Osteoblast (primary cell): ENCODE measurements around the gene IFNA13. TPM values are rescaled to one million over a fixed set of nuclear protein-coding genes. Genes with fewer than 3 reads are reported as not detected.
A peak's percentile ranks its signal among the peaks of the same experiment; 100 is the strongest.

Experiments
- DNase-seq: peaks from one replicate; pipeline ENCODE4 v3.0.0; 2011; ENCODE audit warnings: low spot score, mixed read lengths; ENCODE audit not compliant: insufficient read length; ENCODE audit errors: missing footprints
- H2AFZ ChIP-seq: 2 replicates; pipeline ENCODE4 v1.6.0; 2011; ENCODE audit warnings: mild to moderate bottlenecking, low read length
- H3K27ac ChIP-seq: 2 replicates; pipeline ENCODE4 v1.5.1; 2011; ENCODE audit warnings: mild to moderate bottlenecking, low read depth, low read length, moderate library complexity
- H3K27me3 ChIP-seq: 2 replicates; pipeline ENCODE4 v1.6.0; 2012; ENCODE audit warnings: mild to moderate bottlenecking, control low read depth, inconsistent platforms, low read length, moderate library complexity; ENCODE audit not compliant: insufficient read depth
- H3K36me3 ChIP-seq: 2 replicates; pipeline ENCODE4 v1.5.1; 2011; ENCODE audit warnings: mild to moderate bottlenecking, low read length, control low read depth, moderate library complexity; ENCODE audit not compliant: insufficient read depth
- H3K4me1 ChIP-seq: 2 replicates; pipeline ENCODE4 v1.5.1; 2011; ENCODE audit warnings: mild to moderate bottlenecking, low read length, control low read depth, moderate library complexity; ENCODE audit not compliant: insufficient read depth
- H3K4me2 ChIP-seq: 2 replicates; pipeline ENCODE4 v1.6.0; 2011; ENCODE audit warnings: mild to moderate bottlenecking, low read length; ENCODE audit not compliant: insufficient read depth
- H3K4me3 ChIP-seq: fragments of 200-600 bp; sonication (generic); 3 replicates; pipeline ENCODE4 v1.5.1; 2012; ENCODE audit warnings: mild to moderate bottlenecking, low read length, inconsistent platforms; ENCODE audit not compliant: insufficient read depth
- H3K79me2 ChIP-seq: 2 replicates; pipeline ENCODE4 v1.6.0; 2012; ENCODE audit warnings: mild to moderate bottlenecking, low read length, control low read depth, inconsistent platforms; ENCODE audit not compliant: insufficient read depth
- H3K9me3 ChIP-seq: 2 replicates; pipeline ENCODE4 v1.5.1; 2011; ENCODE audit warnings: low read depth, low read length, control low read depth
- H4K20me1 ChIP-seq: 2 replicates; pipeline ENCODE4 v1.6.0; 2012; ENCODE audit warnings: mild to moderate bottlenecking, low read length, control low read depth; ENCODE audit not compliant: insufficient read depth
- CTCF ChIP-seq: IDR thresholded peaks from 2 replicates; pipeline ENCODE4 v1.5.1; 2011; ENCODE audit warnings: mild to moderate bottlenecking, low read depth, low read length, moderate library complexity; ENCODE audit errors: extremely low read depth
- total RNA-seq: library from RNA; depleted of rRNA; stranded (reverse); fragments of >200 nt; gene quantifications from 2 replicates; pipeline ENCODE4 v1.2.3, GENCODE V29; 2012

The IFNA13 gene
- total RNA-seq, 1 donor = not detected

- H3K27ac ChIP-seq = no peak overlapping the region
- TF ChIP-seq CTCF = no peak
- H3K4me3 ChIP-seq = no peak overlapping the region
- no peaks in the 10 kb centered on the region for H3K36me3 ChIP-seq
- no peak overlapping the region for H3K4me2 ChIP-seq
- H3K4me1 ChIP-seq = peaks cover 1% of the 10 kb centered on the region
- H3K9me3 ChIP-seq = no peaks in the 10 kb centered on the region
- peaks cover 13% of the 10 kb centered on the region for H3K27me3 ChIP-seq
- no peaks in the 10 kb centered on the region for H3K79me2 ChIP-seq
- H2AFZ ChIP-seq = no peak overlapping the region
- no peaks in the 10 kb centered on the region for H4K20me1 ChIP-seq
- no peak for DNase-seq
Measured at GRCh38 chr9:21340735-21341134, 27.1 kb downstream of the IFNA13 start.

GRCh38 chr9:21336457-21336856 lies 31.4 kb downstream of the IFNA13 start:
- no peak overlapping the region for H3K4me2 ChIP-seq
- no peak overlapping the region for H3K27ac ChIP-seq
- H2AFZ ChIP-seq = peak overlapping the region; percentile 57
- peaks cover 27% of the 10 kb centered on the region for H4K20me1 ChIP-seq
- H3K36me3 ChIP-seq = peaks cover 16% of the 10 kb centered on the region
- TF ChIP-seq CTCF = no peak
- no peak for DNase-seq
- H3K4me1 ChIP-seq = peaks cover 32% of the 10 kb centered on the region
- no peak overlapping the region for H3K4me3 ChIP-seq
- H3K9me3 ChIP-seq = no peaks in the 10 kb centered on the region
- peaks cover 40% of the 10 kb centered on the region for H3K79me2 ChIP-seq
- peaks cover 13% of the 10 kb centered on the region for H3K27me3 ChIP-seq

- Histone ChIP-seq H3K4me1 (peaks cover 41% of the 10 kb centered on the region), H4K20me1 (peaks cover 41% of the 10 kb centered on the region), H3K27ac (peak within 1 kb of the TSS; percentile 95), H2AFZ (peak within 1 kb of the TSS; percentile 94), H3K4me2 (peak within 1 kb of the TSS; percentile 93), H3K4me3 (peak within 1 kb of the TSS; percentile 91), H3K27me3 (peaks cover 8% of the 10 kb centered on the region), H3K79me2 (peaks cover 55% of the 10 kb centered on the region), H3K9me3 (no peaks in the 10 kb centered on the region), H3K36me3 (peaks cover 16% of the 10 kb centered on the region)
- TF ChIP-seq CTCF = no peak
- peak; percentile 97 for DNase-seq
Measured at GRCh38 chr9:21334701-21335632, 32.9 kb downstream of the IFNA13 start, which contains the start of gene KLHL9. Gene KLHL9 (minus strand): TSS chr9:21335404. CDS start chr9:21334859, 545 bp downstream.

GRCh38 chr9:21333226-21333625 lies 34.6 kb downstream of the IFNA13 start:
- Histone ChIP-seq H3K4me3 (peak overlapping the region; percentile 91), H3K36me3 (peaks cover 16% of the 10 kb centered on the region)
- TF ChIP-seq CTCF = no peak

More at GRCh38 chr9:21333226-21333625, 34.6 kb downstream of the IFNA13 start:
- Histone ChIP-seq H3K9me3 (no peaks in the 10 kb centered on the region), H3K27me3 (no peaks in the 10 kb centered on the region), H3K4me1 (peaks cover 43% of the 10 kb centered on the region), H2AFZ (no peak overlapping the region), H3K79me2 (peaks cover 68% of the 10 kb centered on the region), H4K20me1 (peaks cover 44% of the 10 kb centered on the region), H3K4me2 (peak overlapping the region; percentile 93), H3K27ac (no peak overlapping the region)
- DNase-seq = no peak
